ENCODE results near the gene STARD3.

The STARD3 gene

DNA sequence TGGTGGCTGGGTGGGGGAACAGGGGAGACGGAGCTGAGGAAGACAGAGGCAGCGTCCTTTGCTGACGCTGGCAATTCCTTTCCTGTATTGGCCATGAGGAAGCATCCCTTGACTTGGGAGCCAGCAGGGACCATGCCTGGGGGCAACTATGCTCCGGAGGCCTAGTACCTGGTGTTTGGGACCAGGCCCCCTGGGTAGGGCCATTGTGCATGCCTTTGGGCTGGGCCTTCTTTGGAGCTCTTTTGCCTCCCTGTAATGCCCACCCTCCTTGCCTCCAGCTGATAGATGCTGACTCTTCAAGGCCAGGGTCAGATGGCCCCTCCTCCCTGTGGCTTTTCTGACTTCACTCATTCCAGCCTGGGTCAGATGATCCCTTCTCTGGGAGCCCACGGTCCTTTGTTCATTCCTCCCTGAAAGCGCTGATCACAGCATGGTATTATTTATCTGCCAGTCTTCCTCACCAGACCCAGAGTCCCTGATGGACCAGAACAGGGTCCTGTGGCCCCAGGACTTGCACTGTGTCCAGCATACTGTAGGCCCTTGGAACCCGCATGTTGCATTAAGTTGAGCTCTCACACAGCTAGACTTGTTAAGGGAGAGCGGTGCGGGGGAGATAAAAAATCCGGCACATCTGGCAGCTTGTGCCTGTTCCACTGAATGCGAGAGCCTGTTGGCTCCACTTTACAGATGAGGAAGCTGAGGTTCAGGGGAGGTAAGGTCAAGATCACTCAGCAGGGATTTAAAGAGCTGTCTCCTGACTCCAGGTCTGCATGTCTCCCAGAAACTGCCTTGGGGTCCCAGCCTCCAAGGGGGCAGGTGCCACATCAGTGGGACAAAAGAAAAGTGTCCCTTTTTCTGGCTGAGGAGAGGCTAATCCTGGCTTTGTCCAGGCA lies 2.9 kb downstream of the STARD3 start:
- no peak for DNase-seq

GRCh38 chr17:39640591-39641031 lies 3.7 kb downstream of the STARD3 start:
- DNase-seq = no peak

DNA sequence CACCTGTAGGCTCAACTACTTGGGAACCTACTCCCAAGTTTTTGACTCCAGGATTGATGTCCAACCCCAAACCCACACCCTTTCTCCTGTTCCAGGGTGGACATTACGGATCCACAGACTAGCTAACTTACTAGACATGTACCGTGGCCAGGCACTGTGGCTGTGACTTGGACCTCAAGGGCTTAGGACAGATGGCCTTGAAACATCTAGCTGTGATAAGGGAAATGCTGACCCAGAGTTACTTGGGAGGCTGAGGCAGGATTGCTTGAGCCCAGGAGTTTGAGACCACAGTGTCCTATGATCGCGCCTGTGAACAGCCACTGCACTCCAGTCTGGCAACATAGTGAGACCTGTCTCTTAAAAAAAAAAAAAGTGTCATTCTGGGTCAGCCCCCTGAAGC lies 4.2 kb downstream of the STARD3 start:
- no peak for DNase-seq

- no peak for DNase-seq
Measured at GRCh38 chr17:39641883-39642282, 4.9 kb downstream of the STARD3 start.

DNA sequence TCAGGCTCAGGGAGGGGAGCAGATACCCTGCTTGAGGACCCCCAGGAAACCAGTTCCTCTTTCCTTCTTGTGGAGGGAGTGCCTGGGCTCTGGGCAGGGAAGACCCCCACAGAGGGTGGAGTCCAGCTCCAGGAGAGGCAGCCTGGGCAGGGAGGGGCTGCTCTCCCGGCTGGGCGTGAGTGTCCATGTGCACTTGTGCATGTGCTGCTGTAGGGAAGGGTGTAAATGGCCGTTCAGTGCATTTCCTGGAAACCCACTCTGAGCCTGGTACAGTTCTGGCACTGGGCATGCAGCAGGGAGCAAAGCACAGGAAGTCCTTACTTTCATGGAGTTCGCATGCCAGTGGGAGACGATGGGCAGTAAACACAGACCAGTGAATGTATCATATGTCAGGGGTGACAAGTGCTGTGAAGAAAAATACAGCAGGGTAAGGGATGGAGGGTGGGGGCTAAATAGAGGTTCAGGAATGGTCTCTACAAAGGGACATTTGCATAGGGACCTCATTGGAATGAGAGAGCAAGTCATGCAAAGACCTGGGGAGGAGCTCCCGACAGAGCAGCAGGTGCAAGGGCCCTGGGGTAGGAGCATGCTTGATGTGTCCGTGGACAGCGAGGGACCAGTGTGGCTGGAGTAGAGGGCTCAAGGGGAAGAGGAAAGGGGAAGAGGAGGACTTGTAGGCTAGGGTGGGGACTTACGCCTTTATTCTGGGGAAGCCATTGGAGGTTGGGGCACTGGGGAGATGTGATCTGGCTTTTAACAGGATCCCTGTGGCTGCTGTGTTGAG lies 5.5 kb downstream of the STARD3 start:
- no peak for DNase-seq

DNA sequence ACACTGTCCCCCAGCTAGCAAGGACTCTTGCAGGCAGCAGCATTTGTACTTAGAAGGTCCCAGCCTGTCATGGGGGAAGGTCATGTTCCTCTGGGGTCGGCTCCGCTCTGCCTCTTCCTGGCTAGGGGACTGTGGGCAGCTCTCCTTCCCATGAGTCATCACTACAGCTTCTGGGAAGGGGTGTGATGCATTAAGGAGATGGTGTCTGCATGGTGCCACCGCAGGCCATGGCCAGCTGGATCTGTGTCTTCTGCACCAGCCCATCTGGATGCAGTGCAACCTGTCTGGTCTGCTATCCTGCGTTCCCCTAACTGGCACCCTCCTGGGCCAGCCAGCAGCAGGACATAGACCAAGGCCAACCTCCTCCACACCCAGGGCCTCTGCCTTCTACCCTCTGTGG lies 6.3 kb downstream of the STARD3 start:
- no peak for DNase-seq

- DNase-seq = no peak
Measured at GRCh38 chr17:39647256-39647655, 10.3 kb downstream of the STARD3 start.

- DNase-seq = no peak
Measured at GRCh38 chr17:39648616-39649366, 11.8 kb downstream of the STARD3 start.

GRCh38 chr17:39650121-39650579 lies 13.2 kb downstream of the STARD3 start:
- DNase-seq = no peak

GRCh38 chr17:39651923-39652586 lies 15.1 kb downstream of the STARD3 start:
- no peak for DNase-seq

DNA sequence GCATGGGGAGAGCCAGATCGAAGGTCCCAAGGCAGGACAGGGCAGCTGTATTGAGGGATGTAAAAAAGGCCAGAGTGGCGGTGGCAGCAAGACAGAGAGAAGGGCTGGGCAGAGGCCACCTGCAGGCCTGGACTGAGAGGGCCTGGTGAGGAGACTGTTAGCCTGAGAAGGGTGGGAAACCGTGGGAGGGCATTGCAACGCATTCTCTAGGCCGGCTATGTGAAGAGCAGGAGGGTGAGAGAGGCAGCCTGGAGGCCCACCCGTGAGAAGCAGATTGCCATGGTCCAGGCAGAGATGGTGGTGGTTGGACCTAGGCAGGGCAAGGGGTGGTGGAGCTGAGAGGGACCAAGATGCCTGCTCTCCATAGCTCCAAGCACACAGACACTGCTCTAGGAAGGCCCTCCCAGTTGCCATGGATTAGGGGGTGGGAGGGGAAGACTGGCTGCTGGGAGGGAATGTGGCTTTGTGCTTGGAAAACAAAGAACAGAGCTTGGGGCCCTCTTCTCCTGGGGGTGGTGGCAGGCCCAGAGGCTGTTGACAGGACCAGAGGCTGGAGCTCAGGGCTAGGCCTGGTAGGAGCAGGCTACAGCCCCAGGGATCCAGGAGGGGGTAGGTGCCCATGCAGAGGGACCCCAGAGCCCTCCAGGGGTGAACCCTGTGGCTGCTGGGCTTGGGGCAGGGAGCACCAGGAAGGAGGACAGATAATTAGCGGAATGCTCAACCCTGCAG lies 15.8 kb downstream of the STARD3 start:
- DNase-seq = no peak

GRCh38 chr17:39653316-39653661 lies 16.3 kb downstream of the STARD3 start:
- no peak for DNase-seq

DNA sequence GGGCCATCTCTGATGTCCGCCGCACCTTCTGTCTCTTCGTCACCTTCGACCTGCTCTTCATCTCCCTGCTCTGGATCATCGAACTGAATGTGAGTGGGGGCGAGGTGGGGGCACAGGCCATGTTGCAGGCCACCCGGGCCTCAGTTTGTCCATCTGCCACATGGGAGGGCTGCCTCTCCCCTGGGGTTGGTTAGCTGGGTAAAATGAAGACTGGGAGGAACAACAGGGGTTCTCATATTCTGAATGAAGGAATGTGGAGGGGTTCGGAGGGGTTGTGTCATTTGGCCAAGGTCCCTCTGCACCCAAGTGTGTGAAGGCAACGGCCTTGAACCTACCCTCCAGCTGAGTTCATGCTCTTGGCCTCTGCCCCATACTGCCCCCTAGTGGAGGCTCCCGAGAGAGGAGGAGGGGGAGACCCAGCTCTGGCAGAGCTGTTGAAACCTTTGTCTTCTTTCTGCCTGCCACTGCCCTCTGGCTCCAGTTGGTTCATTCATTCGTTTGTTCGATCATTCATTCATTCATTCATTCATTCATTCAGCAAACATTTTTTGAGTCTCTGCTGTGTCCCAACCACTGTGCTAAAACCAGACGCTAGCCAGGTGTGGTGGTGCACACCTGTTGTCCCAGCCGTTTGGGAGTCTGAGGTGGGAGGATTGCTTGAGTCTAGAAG lies 16.9 kb downstream of the STARD3 start:
- DNase-seq = peak; percentile 81

DNA sequence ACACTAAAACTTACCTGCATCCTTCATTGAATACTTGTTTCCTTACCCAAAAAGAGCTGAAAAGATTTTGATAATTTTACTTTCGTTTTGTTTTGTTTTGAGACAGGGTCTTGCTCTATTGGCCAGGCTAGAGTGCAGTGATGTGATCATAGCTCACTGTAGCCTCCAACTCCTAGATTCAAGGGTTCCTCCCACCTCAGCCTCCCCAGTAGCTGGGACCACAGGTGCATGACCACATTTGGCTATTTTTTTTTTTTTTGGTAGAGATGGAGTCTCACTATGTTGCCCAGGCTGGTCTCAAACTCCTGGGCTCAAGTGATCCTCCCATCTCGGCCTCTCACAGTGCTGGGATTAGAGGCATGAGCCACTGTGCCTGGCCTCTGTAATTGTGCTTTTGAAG lies 18.2 kb downstream of the STARD3 start:
- no peak for DNase-seq

DNA sequence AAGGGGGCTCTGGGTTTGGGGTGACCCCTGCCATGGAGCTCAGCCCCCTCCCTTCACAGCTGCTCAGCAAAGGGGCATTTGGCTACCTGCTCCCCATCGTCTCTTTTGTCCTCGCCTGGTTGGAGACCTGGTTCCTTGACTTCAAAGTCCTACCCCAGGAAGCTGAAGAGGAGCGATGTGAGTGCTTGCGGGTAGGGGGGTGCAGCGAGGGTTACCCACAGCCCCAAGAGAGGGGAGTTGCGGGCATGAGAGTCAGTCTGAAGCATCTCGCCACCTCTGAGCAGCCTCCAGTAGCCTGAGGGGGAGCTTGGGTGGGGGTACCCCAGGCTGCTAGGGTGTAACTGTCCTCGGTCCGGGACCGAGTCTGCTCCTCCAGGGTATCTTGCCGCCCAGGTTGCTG lies 21.4 kb downstream of the STARD3 start:
- no peak for DNase-seq

DNA sequence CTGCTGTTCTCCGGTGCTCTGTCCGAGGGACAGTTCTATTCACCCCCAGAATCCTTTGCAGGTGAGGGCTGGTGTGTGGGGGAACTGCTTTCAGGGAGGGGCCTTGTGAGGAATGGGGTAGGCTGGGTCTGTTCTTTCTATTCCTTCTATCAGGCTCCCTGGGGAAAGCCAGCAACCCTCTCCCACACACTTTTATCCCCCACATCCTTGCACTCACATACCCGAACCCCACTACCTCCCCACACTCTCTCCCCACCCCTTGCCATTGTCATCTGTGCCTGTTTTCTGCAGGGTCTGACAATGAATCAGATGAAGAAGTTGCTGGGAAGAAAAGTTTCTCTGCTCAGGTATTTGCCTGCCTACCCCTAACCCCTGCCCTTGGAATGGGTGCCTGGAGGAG lies 21.8 kb downstream of the STARD3 start:
- DNase-seq = no peak

DNA sequence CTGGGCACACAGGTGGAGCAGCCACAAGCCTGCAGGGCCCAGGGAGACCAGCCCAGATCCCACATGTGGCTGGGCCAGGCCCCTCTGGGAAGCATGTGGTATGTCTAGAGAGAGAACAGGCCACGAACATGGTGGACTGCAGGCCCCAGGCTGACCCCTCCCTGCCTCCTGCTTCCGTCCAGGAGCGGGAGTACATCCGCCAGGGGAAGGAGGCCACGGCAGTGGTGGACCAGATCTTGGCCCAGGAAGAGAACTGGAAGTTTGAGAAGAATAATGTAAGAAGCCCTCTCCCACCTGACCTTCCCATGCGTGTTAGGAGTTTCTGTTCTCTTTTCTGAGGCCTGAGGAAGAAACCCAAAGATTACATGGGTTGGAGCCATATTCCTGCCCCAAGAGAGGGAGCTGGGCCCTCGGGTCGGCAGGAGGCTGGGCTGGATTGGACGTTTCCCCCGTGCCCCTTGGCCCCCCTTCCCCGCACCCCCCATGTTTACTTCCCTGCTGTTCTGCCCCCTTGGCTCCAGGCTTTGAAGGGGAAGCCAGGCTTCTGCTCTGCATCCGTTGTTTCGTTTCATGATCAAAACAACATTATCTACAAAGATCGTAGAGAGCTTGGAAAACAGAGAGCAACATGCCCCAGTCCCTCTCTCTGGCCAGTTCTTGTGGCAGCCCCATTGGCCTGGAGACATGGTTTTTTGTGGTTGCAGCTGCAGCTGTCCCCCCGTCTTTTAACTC lies 22.5 kb downstream of the STARD3 start:
- DNase-seq = no peak

DNA sequence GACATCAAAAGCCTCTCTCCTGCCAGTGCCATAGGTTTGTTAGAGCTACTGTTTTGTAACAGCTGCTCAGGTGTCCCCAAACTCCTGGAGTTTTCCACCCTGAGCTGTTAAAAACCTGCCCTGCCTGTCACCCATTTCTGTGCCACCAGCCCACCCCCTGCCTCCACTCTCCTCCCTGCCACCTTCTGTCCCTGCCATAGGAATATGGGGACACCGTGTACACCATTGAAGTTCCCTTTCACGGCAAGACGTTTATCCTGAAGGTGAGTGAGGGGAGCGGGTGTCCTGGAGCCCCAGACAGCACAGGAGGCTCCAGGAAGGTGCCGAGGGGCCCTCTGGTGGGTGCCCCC lies 23.0 kb downstream of the STARD3 start:
- no peak for DNase-seq

GRCh38 chr17:39660397-39661385 lies 23.7 kb downstream of the STARD3 start:
- DNase-seq = no peak
